ENCODE data around the gene PEX26.

DNA sequence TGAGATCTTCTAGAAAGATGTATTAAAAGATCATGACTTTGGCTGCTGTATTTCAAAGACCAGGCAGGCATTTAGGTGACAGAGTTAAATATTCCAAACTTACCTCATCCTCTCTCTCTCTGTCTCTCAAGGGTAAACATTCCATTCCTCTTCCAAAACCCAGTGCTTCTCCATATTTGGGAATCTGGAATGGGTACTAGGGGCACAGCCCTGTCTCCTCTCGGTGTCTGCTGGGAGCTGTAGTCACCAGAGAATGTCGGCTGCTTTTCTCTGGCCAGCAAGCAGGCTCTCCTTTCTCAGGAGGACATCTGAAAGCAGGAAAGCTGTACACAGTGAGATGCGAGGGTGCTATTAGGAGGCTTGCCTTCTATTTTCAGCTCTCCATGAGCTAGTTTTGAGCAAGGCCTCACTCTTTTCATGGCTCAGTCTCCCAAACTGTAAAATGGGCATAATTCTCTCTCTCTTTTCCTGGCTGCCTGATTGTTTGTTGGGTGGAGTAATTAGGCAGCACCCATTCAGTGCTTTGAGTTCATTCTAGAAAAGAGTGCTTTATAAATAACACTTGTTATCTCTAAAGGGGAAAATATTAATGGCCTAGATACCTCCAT lies 9.3 kb upstream of the PEX26 start:
- TF ChIP-seq CTCF (IDR thresholded peaks at IDR 0.05; ENCODE audit: extremely low read depth in 1 of 2, insufficient read depth in 1 of 2, low read depth in 1 of 2, low read length in 2 of 2) (no peak), POLR2A (IDR thresholded peaks at IDR 0.05; ENCODE audit: low read depth, low read length) (no peak), POLR2AphosphoS5 (IDR thresholded peaks at IDR 0.05; ENCODE audit: insufficient read depth, low read depth, low read length) (no peak)

Data from endothelial cell of umbilical vein (primary cell).